ENCODE data around the gene PRAMEF11. TPM values are rescaled to one million over a fixed set of nuclear protein-coding genes. Genes with fewer than 3 reads are reported as not detected.

PRAMEF11 gene
- total RNA-seq, 1 donor from 2014 or later, result not detected

- no peak for DNase-seq (ENCODE audit: low spot score)
- intact Hi-C loops (cut with DNase I), result no loop called here
These were observed 55.8 kb downstream of the PRAMEF11 start for GRCh38 chr1:12775443-12775842.

- DNase-seq (ENCODE audit: low spot score), result no peak
- intact Hi-C loops (cut with DNase I), result no loop called here
These were observed 56.3 kb downstream of the PRAMEF11 start for GRCh38 chr1:12774801-12775345.

Other genes with a start within 250 kb of the PRAMEF11 start
- 41.8 TPM for gene DHRS3, start 213.2 kb downstream of the PRAMEF11 start, total RNA-seq
- gene AADACL4, start 187.3 kb downstream of the PRAMEF11 start, total RNA-seq, result not detected
- not detected for gene AADACL3, start 115.3 kb downstream of the PRAMEF11 start, total RNA-seq
- not detected for gene CFAP107, start 85.2 kb downstream of the PRAMEF11 start, total RNA-seq
- not detected for gene PRAMEF12, start 57.7 kb downstream of the PRAMEF11 start, total RNA-seq
- not detected for gene PRAMEF1, start 40.0 kb downstream of the PRAMEF11 start, total RNA-seq
- gene HNRNPCL1, start 17.3 kb upstream of the PRAMEF11 start, total RNA-seq, result not detected
- not detected for gene PRAMEF2, start 25.7 kb upstream of the PRAMEF11 start, total RNA-seq
- gene PRAMEF4, start 54.8 kb upstream of the PRAMEF11 start, total RNA-seq, result not detected
- not detected for gene PRAMEF10, start 66.9 kb upstream of the PRAMEF11 start, total RNA-seq
- not detected for gene PRAMEF7, start 85.2 kb upstream of the PRAMEF11 start, total RNA-seq
- gene PRAMEF6, start 116.2 kb upstream of the PRAMEF11 start, total RNA-seq, result not detected
- gene PRAMEF27, start 225.2 kb upstream of the PRAMEF11 start, total RNA-seq, result not detected
- gene HNRNPCL3, start 229.4 kb upstream of the PRAMEF11 start, total RNA-seq, result not detected
- gene PRAMEF25, start 239.4 kb upstream of the PRAMEF11 start, total RNA-seq, result not detected